ENCODE data around the gene S1PR5.
A peak's percentile ranks its signal among the peaks of the same experiment; 100 is the strongest.
"Not testable (repeated sequence)": the region's sequence is repeated elsewhere in the genome, so short reads cannot be mapped to it uniquely, and the experiment has no call there.

The S1PR5 gene

GRCh38 chr19:10544753-10545251, 27.6 kb upstream of the S1PR5 start:
- no peaks in the 10 kb centered on the region for H3K9me3 ChIP-seq (ENCODE audit: control insufficient read depth, low read length)
- peak overlapping the region; percentile 90 for H3K4me3 ChIP-seq (ENCODE audit: insufficient read depth, low read depth, low read length)
- no peaks in the 10 kb centered on the region for H3K27me3 ChIP-seq (ENCODE audit: control insufficient read depth, insufficient read depth, low read length, poor library complexity, severe bottlenecking)
- no peaks in the 10 kb centered on the region for H3K4me1 ChIP-seq (ENCODE audit: control insufficient read depth, insufficient read depth, low read length)
- H3K27ac ChIP-seq (ENCODE audit: insufficient read depth, low read depth, low read length, poor library complexity, severe bottlenecking) = no peak overlapping the region
- peaks cover 7% of the 10 kb centered on the region for H3K36me3 ChIP-seq (ENCODE audit: control insufficient read depth, insufficient read depth, low read length)
- 89 to 91% methylated on average over 23 of the region's 23 CpGs for WGBS, 2 experiments

GRCh38 chr19:10544242-10544752, 27.1 kb upstream of the S1PR5 start:
- Histone ChIP-seq H3K27ac (ENCODE audit: insufficient read depth, low read depth, low read length, poor library complexity, severe bottlenecking) (no peak overlapping the region), H3K9me3 (ENCODE audit: control insufficient read depth, low read length) (no peaks in the 10 kb centered on the region), H3K4me3 (ENCODE audit: insufficient read depth, low read depth, low read length) (peak overlapping the region; percentile 90), H3K4me1 (ENCODE audit: control insufficient read depth, insufficient read depth, low read length) (no peaks in the 10 kb centered on the region), H3K36me3 (ENCODE audit: control insufficient read depth, insufficient read depth, low read length) (peaks cover 7% of the 10 kb centered on the region), H3K27me3 (ENCODE audit: control insufficient read depth, insufficient read depth, low read length, poor library complexity, severe bottlenecking) (no peaks in the 10 kb centered on the region)
- WGBS, 2 experiments = 29 to 30% methylated on average over 22 of the region's 22 CpGs

GRCh38 chr19:10543420-10544241, 26.4 kb upstream of the S1PR5 start, which contains the start of gene ATG4D:
ATG4D (plus strand) TSS chr19:10543904; CDS start chr19:10544091, 187 bp downstream.
- Histone ChIP-seq H3K4me3 (ENCODE audit: insufficient read depth, low read depth, low read length) (peak within 1 kb of the TSS; percentile 90), H3K36me3 (ENCODE audit: control insufficient read depth, insufficient read depth, low read length) (peaks cover 4% of the 10 kb centered on the region), H3K27ac (ENCODE audit: insufficient read depth, low read depth, low read length, poor library complexity, severe bottlenecking) (no peak within 1 kb of the TSS), H3K27me3 (ENCODE audit: control insufficient read depth, insufficient read depth, low read length, poor library complexity, severe bottlenecking) (no peaks in the 10 kb centered on the region), H3K9me3 (ENCODE audit: control insufficient read depth, low read length) (no peaks in the 10 kb centered on the region), H3K4me1 (ENCODE audit: control insufficient read depth, insufficient read depth, low read length) (no peaks in the 10 kb centered on the region)
- 2 to 3% methylated on average over 79 of the region's 79 CpGs for WGBS, 2 experiments

- Histone ChIP-seq H3K4me1 (ENCODE audit: control insufficient read depth, insufficient read depth, low read length) (no peaks in the 10 kb centered on the region), H3K27me3 (ENCODE audit: control insufficient read depth, insufficient read depth, low read length, poor library complexity, severe bottlenecking) (no peaks in the 10 kb centered on the region), H3K27ac (ENCODE audit: insufficient read depth, low read depth, low read length, poor library complexity, severe bottlenecking) (no peak overlapping the region), H3K36me3 (ENCODE audit: control insufficient read depth, insufficient read depth, low read length) (no peaks in the 10 kb centered on the region), H3K4me3 (ENCODE audit: insufficient read depth, low read depth, low read length) (peak overlapping the region; percentile 90), H3K9me3 (ENCODE audit: control insufficient read depth, low read length) (no peaks in the 10 kb centered on the region)
- WGBS, 2 experiments = 76 to 77% methylated on average over 8 of the region's 8 CpGs
Measured at GRCh38 chr19:10543059-10543419, 25.8 kb upstream of the S1PR5 start.

GRCh38 chr19:10539016-10539415, 21.8 kb upstream of the S1PR5 start:
- H3K4me1 ChIP-seq (ENCODE audit: control insufficient read depth, insufficient read depth, low read length); H3K36me3 ChIP-seq (ENCODE audit: control insufficient read depth, insufficient read depth, low read length); H3K27ac ChIP-seq (ENCODE audit: insufficient read depth, low read depth, low read length, poor library complexity, severe bottlenecking); H3K27me3 ChIP-seq (ENCODE audit: control insufficient read depth, insufficient read depth, low read length, poor library complexity, severe bottlenecking); H3K4me3 ChIP-seq (ENCODE audit: insufficient read depth, low read depth, low read length); H3K9me3 ChIP-seq (ENCODE audit: control insufficient read depth, low read length): not testable (repeated sequence)
- 89% methylated on average over 9 of the region's 9 CpGs for WGBS, 2 experiments

- H3K27me3 ChIP-seq (ENCODE audit: control insufficient read depth, insufficient read depth, low read length, poor library complexity, severe bottlenecking) = no peaks in the 10 kb centered on the region
- H3K36me3 ChIP-seq (ENCODE audit: control insufficient read depth, insufficient read depth, low read length) = no peaks in the 10 kb centered on the region
- no peaks in the 10 kb centered on the region for H3K9me3 ChIP-seq (ENCODE audit: control insufficient read depth, low read length)
- H3K27ac ChIP-seq (ENCODE audit: insufficient read depth, low read depth, low read length, poor library complexity, severe bottlenecking) = no peak overlapping the region
- H3K4me1 ChIP-seq (ENCODE audit: control insufficient read depth, insufficient read depth, low read length) = no peaks in the 10 kb centered on the region
- H3K4me3 ChIP-seq (ENCODE audit: insufficient read depth, low read depth, low read length) = no peak overlapping the region
- WGBS, 2 experiments = 85 to 88% methylated on average over 20 of the region's 20 CpGs
Measured at GRCh38 chr19:10538204-10538983, 21.1 kb upstream of the S1PR5 start.

- no peaks in the 10 kb centered on the region for H3K36me3 ChIP-seq (ENCODE audit: control insufficient read depth, insufficient read depth, low read length)
- WGBS, 2 experiments = 87 to 88% methylated on average over 11 of the region's 11 CpGs
- H3K4me3 ChIP-seq (ENCODE audit: insufficient read depth, low read depth, low read length) = no peak overlapping the region
- no peaks in the 10 kb centered on the region for H3K27me3 ChIP-seq (ENCODE audit: control insufficient read depth, insufficient read depth, low read length, poor library complexity, severe bottlenecking)
- no peaks in the 10 kb centered on the region for H3K9me3 ChIP-seq (ENCODE audit: control insufficient read depth, low read length)
- H3K27ac ChIP-seq (ENCODE audit: insufficient read depth, low read depth, low read length, poor library complexity, severe bottlenecking) = no peak overlapping the region
- no peaks in the 10 kb centered on the region for H3K4me1 ChIP-seq (ENCODE audit: control insufficient read depth, insufficient read depth, low read length)
Measured at GRCh38 chr19:10537668-10538067, 20.4 kb upstream of the S1PR5 start.

GRCh38 chr19:10535613-10536012, 18.4 kb upstream of the S1PR5 start:
- Histone ChIP-seq H3K36me3 (ENCODE audit: control insufficient read depth, insufficient read depth, low read length) (no peaks in the 10 kb centered on the region), H3K27me3 (ENCODE audit: control insufficient read depth, insufficient read depth, low read length, poor library complexity, severe bottlenecking) (no peaks in the 10 kb centered on the region), H3K9me3 (ENCODE audit: control insufficient read depth, low read length) (no peaks in the 10 kb centered on the region), H3K27ac (ENCODE audit: insufficient read depth, low read depth, low read length, poor library complexity, severe bottlenecking) (no peak overlapping the region), H3K4me3 (ENCODE audit: insufficient read depth, low read depth, low read length) (no peak overlapping the region), H3K4me1 (ENCODE audit: control insufficient read depth, insufficient read depth, low read length) (no peaks in the 10 kb centered on the region)
- 84 to 86% methylated on average over 6 of the region's 6 CpGs for WGBS, 2 experiments

- Histone ChIP-seq H3K27me3 (ENCODE audit: control insufficient read depth, insufficient read depth, low read length, poor library complexity, severe bottlenecking) (no peaks in the 10 kb centered on the region), H3K4me1 (ENCODE audit: control insufficient read depth, insufficient read depth, low read length) (no peaks in the 10 kb centered on the region), H3K36me3 (ENCODE audit: control insufficient read depth, insufficient read depth, low read length) (no peaks in the 10 kb centered on the region), H3K4me3 (ENCODE audit: insufficient read depth, low read depth, low read length) (no peak overlapping the region), H3K9me3 (ENCODE audit: control insufficient read depth, low read length) (no peaks in the 10 kb centered on the region), H3K27ac (ENCODE audit: insufficient read depth, low read depth, low read length, poor library complexity, severe bottlenecking) (no peak overlapping the region)
- 87 to 89% methylated on average over 10 of the region's 10 CpGs for WGBS, 2 experiments
Measured at GRCh38 chr19:10533646-10534386, 16.6 kb upstream of the S1PR5 start.
